Astrocyte of the spinal cord (primary cell): ENCODE measurements around the gene ZNF566.

ENCODE experiments used
- DNase-seq: peaks from one replicate; pipeline ENCODE4 v3.0.0; 2011; ENCODE audit warnings: low read depth, low spot score
- H3K4me3 ChIP-seq: 2 replicates; pipeline ENCODE4 v1.5.1; 2011; ENCODE audit warnings: low read depth, mild to moderate bottlenecking, low read length, moderate library complexity
- in situ Hi-C: cut with HindIII; loops from 2 replicates; pipeline ENCODE4 v1.10.0; 2017; ENCODE audit warnings: low sequenced_read_pairs
- TF ChIP-seq, protein P1 (sequence below): IDR thresholded peaks from 2 replicates; pipeline ENCODE4 v1.5.1; 2012; ENCODE audit warnings: low read depth, mild to moderate bottlenecking, low read length, inconsistent platforms

ZNF566 gene

DNA sequence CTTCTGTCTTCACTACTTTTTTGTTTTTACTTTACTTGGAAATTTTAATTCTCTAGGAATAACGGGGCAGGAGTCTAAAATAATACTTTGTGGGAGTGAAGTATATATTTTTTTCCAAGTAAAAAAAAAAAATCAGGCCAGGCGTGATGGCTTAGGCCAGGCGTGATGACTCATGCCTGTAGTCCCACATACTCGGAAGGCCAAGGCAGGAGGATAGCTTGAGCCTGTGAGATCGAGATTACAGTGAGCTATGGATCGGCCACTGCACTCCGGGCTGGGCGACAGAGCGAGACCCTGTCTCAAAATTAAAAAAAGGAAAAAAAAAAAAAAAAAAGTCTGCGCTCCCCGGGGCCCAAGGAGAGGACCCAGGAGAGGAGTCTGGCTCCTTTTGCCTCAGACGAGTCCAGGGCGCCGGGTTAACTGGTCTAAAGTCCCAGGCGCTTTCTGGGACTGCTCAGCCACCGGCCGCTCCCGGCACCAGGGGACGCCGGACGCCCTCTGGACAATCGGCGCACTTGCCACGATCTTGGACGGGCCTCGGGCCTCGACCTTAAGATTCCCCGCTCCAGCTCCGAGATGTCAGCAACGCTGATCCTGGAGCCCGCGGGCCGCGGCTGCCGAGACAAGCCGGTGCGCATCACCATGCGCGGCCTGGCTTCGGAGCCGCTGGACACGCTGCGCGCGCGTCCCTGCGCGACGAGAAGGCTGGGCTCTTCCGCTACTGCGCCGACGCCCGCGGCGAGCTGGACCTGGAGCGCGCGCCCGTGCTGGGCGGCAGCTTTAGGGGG is 68.2 kb downstream of the ZNF566 start:
- TF ChIP-seq, protein P1, sequence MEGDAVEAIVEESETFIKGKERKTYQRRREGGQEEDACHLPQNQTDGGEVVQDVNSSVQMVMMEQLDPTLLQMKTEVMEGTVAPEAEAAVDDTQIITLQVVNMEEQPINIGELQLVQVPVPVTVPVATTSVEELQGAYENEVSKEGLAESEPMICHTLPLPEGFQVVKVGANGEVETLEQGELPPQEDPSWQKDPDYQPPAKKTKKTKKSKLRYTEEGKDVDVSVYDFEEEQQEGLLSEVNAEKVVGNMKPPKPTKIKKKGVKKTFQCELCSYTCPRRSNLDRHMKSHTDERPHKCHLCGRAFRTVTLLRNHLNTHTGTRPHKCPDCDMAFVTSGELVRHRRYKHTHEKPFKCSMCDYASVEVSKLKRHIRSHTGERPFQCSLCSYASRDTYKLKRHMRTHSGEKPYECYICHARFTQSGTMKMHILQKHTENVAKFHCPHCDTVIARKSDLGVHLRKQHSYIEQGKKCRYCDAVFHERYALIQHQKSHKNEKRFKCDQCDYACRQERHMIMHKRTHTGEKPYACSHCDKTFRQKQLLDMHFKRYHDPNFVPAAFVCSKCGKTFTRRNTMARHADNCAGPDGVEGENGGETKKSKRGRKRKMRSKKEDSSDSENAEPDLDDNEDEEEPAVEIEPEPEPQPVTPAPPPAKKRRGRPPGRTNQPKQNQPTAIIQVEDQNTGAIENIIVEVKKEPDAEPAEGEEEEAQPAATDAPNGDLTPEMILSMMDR, result no peak
- peak overlapping the region; percentile 27 for H3K4me3 ChIP-seq
- in situ Hi-C loops, result no loop called here
- peak; percentile 28 for DNase-seq

DNA sequence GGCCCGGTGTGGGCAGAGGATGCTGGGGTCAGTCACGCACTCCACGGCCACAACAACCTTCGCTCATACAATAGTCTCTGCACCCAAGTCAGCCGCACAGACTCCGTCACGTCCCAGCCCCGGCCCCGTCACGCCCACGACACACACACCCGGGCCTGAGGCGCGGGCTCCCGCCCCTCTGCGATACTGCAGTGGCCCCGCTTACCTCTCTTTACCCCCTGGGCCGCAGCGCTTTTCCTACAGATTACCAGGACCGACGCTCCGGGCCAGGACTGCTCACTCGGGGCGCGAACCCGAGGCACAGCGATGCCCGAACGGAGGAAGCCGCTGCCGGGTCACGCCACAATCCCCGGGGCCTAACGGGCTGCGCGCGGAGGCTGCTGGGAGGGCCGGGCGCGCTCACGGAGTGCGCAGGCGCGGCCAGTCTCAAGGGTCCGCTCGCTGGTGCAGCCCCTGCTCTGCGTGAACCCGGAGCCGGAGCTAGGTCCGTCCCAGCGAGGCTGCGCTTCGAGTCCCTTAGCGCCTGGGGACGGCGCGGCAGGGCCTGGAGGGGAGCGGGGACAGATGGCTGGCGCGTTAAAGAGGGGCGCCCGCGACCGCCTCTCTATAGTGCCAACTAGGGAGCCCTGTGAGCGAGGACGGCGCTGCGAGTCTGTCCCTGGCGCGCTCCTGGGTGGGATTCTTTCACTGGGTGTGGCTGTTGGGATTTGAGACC is 70.9 kb downstream of the ZNF566 start, which contains the start of gene ZFP82:
TSS of gene ZFP82 (minus strand) at position 358 of the 715 bp plus-strand sequence. CDS start 8,855 bp downstream, outside the sequence.
- H3K4me3 ChIP-seq, result peak within 1 kb of the TSS; percentile 72
- TF ChIP-seq, protein P1, result no peak
- in situ Hi-C loops, result no loop called here
- peak; percentile 83 for DNase-seq

GRCh38 chr19:36417752-36418286 is 71.5 kb downstream of the ZNF566 start:
- no peak for DNase-seq
- H3K4me3 ChIP-seq, result peak overlapping the region; percentile 72
- in situ Hi-C loops, result no loop called here
- TF ChIP-seq, protein P1, result no peak

DNA sequence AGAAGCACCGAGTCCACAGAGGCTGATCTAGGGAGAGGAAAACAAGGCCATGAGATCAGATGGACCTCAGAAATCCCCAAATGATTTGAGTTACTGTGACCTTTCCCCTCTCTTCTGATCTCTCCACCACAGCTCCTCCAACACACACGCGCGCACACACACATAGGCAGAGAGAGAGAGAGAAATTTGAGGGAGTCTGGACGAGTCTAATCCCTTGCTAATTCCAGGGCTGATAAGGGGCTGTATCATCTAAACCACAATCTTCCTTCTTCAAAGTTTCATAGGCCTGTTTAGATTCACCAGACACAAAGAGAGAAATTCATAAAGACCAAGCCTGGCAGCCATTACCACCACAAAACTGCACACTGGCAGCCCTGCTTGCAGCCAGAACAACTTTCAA is 79.5 kb downstream of the ZNF566 start:
- H3K4me3 ChIP-seq, result no peak overlapping the region
- TF ChIP-seq, protein P1, result no peak
- in situ Hi-C loops, result no loop called here
- no peak for DNase-seq

GRCh38 chr19:36408101-36408500 is 81.3 kb downstream of the ZNF566 start:
- no peak overlapping the region for H3K4me3 ChIP-seq
- in situ Hi-C loops, result no loop called here
- TF ChIP-seq, protein P1, result no peak
- DNase-seq, result no peak

GRCh38 chr19:36404498-36404897 is 84.9 kb downstream of the ZNF566 start:
- no peak for DNase-seq
- no peak overlapping the region for H3K4me3 ChIP-seq
- TF ChIP-seq, protein P1, result no peak
- in situ Hi-C loops, result no loop called here
